ENCODE data around the gene CREBL2. TPM values are rescaled to one million over a fixed set of nuclear protein-coding genes. Genes with fewer than 3 reads are reported as not detected.
A peak's percentile ranks its signal among the peaks of the same experiment; 100 is the strongest.

CREBL2 gene
- total RNA-seq, 1 donor from 2014 or later = 11.4 TPM

- H3K4me3 Mint-ChIP-seq = peak overlapping the region; percentile 98
- H3K27me3 Mint-ChIP-seq (ENCODE audit: low read depth) = no peaks in the 10 kb centered on the region
- no peak for TF ChIP-seq CTCF (conservative IDR thresholded peaks at IDR 0.05)
- H3K9me3 Mint-ChIP-seq = no peaks in the 10 kb centered on the region
- DNase-seq (ENCODE audit: low read depth, low spot score) = no peak
- peak overlapping the region; percentile 98 for H3K27ac Mint-ChIP-seq (ENCODE audit: unreplicated experiment)
- H3K36me3 Mint-ChIP-seq (ENCODE audit: low read depth) = no peaks in the 10 kb centered on the region
- H3K4me1 Mint-ChIP-seq = peaks cover 62% of the 10 kb centered on the region
These were observed 71.5 kb downstream of the CREBL2 start for GRCh38 chr12:12683136-12683697.

GRCh38 chr12:12683725-12684124 is 72.0 kb downstream of the CREBL2 start:
- H3K4me1 Mint-ChIP-seq = peaks cover 62% of the 10 kb centered on the region
- H3K36me3 Mint-ChIP-seq (ENCODE audit: low read depth) = no peaks in the 10 kb centered on the region
- peak overlapping the region; percentile 98 for H3K27ac Mint-ChIP-seq (ENCODE audit: unreplicated experiment)
- no peaks in the 10 kb centered on the region for H3K27me3 Mint-ChIP-seq (ENCODE audit: low read depth)
- H3K9me3 Mint-ChIP-seq = no peaks in the 10 kb centered on the region
- no peak for TF ChIP-seq CTCF (conservative IDR thresholded peaks at IDR 0.05)
- no peak for DNase-seq (ENCODE audit: low read depth, low spot score)
- peak overlapping the region; percentile 98 for H3K4me3 Mint-ChIP-seq

- Mint-ChIP-seq H3K4me1 (peaks cover 62% of the 10 kb centered on the region), H3K27ac (ENCODE audit: unreplicated experiment) (peak overlapping the region; percentile 98), H3K9me3 (no peaks in the 10 kb centered on the region), H3K4me3 (peak overlapping the region; percentile 98), H3K36me3 (ENCODE audit: low read depth) (no peaks in the 10 kb centered on the region), H3K27me3 (ENCODE audit: low read depth) (no peaks in the 10 kb centered on the region)
- peak; percentile 70 for DNase-seq (ENCODE audit: low read depth, low spot score)
- no peak for TF ChIP-seq CTCF (conservative IDR thresholded peaks at IDR 0.05)
These were observed 72.9 kb downstream of the CREBL2 start for GRCh38 chr12:12684375-12685106.

GRCh38 chr12:12685305-12685704 is 73.6 kb downstream of the CREBL2 start:
- TF ChIP-seq CTCF (conservative IDR thresholded peaks at IDR 0.05) = no peak
- no peaks in the 10 kb centered on the region for H3K9me3 Mint-ChIP-seq
- peaks cover 59% of the 10 kb centered on the region for H3K4me1 Mint-ChIP-seq
- H3K27ac Mint-ChIP-seq (ENCODE audit: unreplicated experiment) = peak overlapping the region; percentile 89
- no peaks in the 10 kb centered on the region for H3K27me3 Mint-ChIP-seq (ENCODE audit: low read depth)
- H3K4me3 Mint-ChIP-seq = peak overlapping the region; percentile 98
- H3K36me3 Mint-ChIP-seq (ENCODE audit: low read depth) = no peaks in the 10 kb centered on the region
- DNase-seq (ENCODE audit: low read depth, low spot score) = peak; percentile 40

- H3K9me3 Mint-ChIP-seq = no peaks in the 10 kb centered on the region
- no peak for TF ChIP-seq CTCF (conservative IDR thresholded peaks at IDR 0.05)
- no peaks in the 10 kb centered on the region for H3K36me3 Mint-ChIP-seq (ENCODE audit: low read depth)
These were observed 74.8 kb downstream of the CREBL2 start for GRCh38 chr12:12686472-12686871.

More at GRCh38 chr12:12686472-12686871, 74.8 kb downstream of the CREBL2 start:
- Mint-ChIP-seq H3K27ac (ENCODE audit: unreplicated experiment) (no peak overlapping the region), H3K4me3 (no peak overlapping the region), H3K4me1 (peaks cover 50% of the 10 kb centered on the region), H3K27me3 (ENCODE audit: low read depth) (no peaks in the 10 kb centered on the region)
- DNase-seq (ENCODE audit: low read depth, low spot score) = no peak

Data from neural crest cell (in vitro differentiated cells).